Mucosa of descending colon (tissue), 3 donors: ENCODE results near the gene RALGAPA1. TPM values are rescaled to one million over a fixed set of nuclear protein-coding genes. Genes with fewer than 3 reads are reported as not detected.

Experiments
- ATAC-seq: fragments of 200-7000 bp; cut with Tn5 transposase; one replicate; pipeline ENCODE4 v1.9.1; 2020; ENCODE audit warnings: mild to moderate bottlenecking, moderate library complexity
- DNase-seq, 3 donors: peaks; one replicate each; pipeline ENCODE4 v3.0.0-alpha.2; 2020
- H3K36me3 ChIP-seq: fragments of 200-600 bp; one replicate; pipeline ENCODE4 v1.8.0; 2021; ENCODE audit warnings: low read depth, mild to moderate bottlenecking
- H3K4me1 ChIP-seq: fragments of 200-600 bp; one replicate; pipeline ENCODE4 v1.8.0; 2021; ENCODE audit warnings: low read depth, mild to moderate bottlenecking
- H3K4me3 ChIP-seq: fragments of 200-600 bp; one replicate; pipeline ENCODE4 v1.8.0; 2021; ENCODE audit warnings: mild to moderate bottlenecking
- H3K9me3 ChIP-seq: fragments of 200-600 bp; one replicate; pipeline ENCODE4 v1.8.0; 2021; ENCODE audit warnings: mild to moderate bottlenecking
- CTCF ChIP-seq: fragments of 200-600 bp; IDR thresholded peaks from one replicate; pipeline ENCODE4 v1.8.0; 2022; ENCODE audit warnings: antibody characterized with exemption, mild to moderate bottlenecking
- intact Hi-C, 2 donors: fragments of 100-400 bp; cut with DNase I in 1 of 2; cut with micrococcal nuclease in 1 of 2; formaldehyde crosslinking; loops; one replicate each; pipeline versions ENCODE4 v1.11.0 to v1.11.1; 2022; cut with DNase I, micrococcal nuclease
- total RNA-seq, 3 donors: library from RNA; stranded (reverse); fragmentation: NEBNext Ultra II Directional in 2 of 3; extraction: Animal tissue kit (Norgen Biotek cat#: 25700) in 2 of 3; gene quantifications; one replicate each; pipeline versions ENCODE4 v1.2.1 to v1.2.4, GENCODE V29; 2021 to 2023
- donor health status: DM: no; HTN: no; CAD: no; lungs with moderate emphysema.
- donor health status: DM: no; HTN: no; CAD: no.
- donor health status: DM: no; HTN: yes; CAD: no.

RALGAPA1 gene
- total RNA-seq, 3 donors from 2014 or later, result 64.4 to 92.1 (median 90.6) TPM

GRCh38 chr14:35761922-35762321 lies 47.2 kb downstream of the RALGAPA1 start:
- DNase-seq (no peak), ATAC-seq (peak; percentile 46)
- no peaks in the 10 kb centered on the region for H3K9me3 ChIP-seq
- H3K36me3 ChIP-seq, result no peaks in the 10 kb centered on the region
- no peak overlapping the region for H3K4me3 ChIP-seq
- intact Hi-C loops, result no loop called here
- no peaks in the 10 kb centered on the region for H3K4me1 ChIP-seq
- TF ChIP-seq CTCF, result no peak

DNA sequence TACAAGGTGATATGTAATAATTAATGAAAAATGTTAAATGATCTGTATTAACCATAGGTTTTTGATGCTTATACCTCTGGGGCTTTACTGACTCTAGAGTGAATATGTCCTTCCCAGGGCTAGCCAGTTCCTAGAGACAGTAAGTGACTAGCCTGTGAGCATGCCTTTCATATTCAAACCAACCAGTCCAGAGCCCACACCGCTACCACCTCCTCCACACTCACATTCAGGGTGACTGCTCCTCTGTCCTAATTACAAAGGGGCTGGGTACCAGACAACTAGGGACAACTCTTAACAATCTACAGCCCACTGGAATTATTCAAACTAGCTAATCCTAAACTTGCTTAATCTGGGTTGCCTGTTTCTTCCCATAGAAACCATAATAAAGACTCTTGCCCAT lies 49.0 kb downstream of the RALGAPA1 start:
- DNase-seq, result no peak
- no peak for TF ChIP-seq CTCF
- Histone ChIP-seq H3K4me1 (no peaks in the 10 kb centered on the region), H3K4me3 (no peak overlapping the region), H3K9me3 (no peaks in the 10 kb centered on the region), H3K36me3 (no peaks in the 10 kb centered on the region)
- intact Hi-C loops, result no loop called here
- ATAC-seq, result no peak

- Histone ChIP-seq H3K36me3 (no peaks in the 10 kb centered on the region), H3K4me3 (no peak overlapping the region), H3K9me3 (no peaks in the 10 kb centered on the region), H3K4me1 (no peaks in the 10 kb centered on the region)
- ATAC-seq, result no peak
- intact Hi-C loops, result no loop called here
- no peak for DNase-seq
- no peak for TF ChIP-seq CTCF
Measured at GRCh38 chr14:35758523-35759129, 50.5 kb downstream of the RALGAPA1 start.

- no peak for TF ChIP-seq CTCF
- ATAC-seq (no peak), DNase-seq (no peak)
- Histone ChIP-seq H3K4me1 (no peaks in the 10 kb centered on the region), H3K4me3 (no peak overlapping the region), H3K9me3 (no peaks in the 10 kb centered on the region), H3K36me3 (no peaks in the 10 kb centered on the region)
- intact Hi-C loops, result no loop called here
Measured at GRCh38 chr14:35754671-35755070, 54.4 kb downstream of the RALGAPA1 start.

DNA sequence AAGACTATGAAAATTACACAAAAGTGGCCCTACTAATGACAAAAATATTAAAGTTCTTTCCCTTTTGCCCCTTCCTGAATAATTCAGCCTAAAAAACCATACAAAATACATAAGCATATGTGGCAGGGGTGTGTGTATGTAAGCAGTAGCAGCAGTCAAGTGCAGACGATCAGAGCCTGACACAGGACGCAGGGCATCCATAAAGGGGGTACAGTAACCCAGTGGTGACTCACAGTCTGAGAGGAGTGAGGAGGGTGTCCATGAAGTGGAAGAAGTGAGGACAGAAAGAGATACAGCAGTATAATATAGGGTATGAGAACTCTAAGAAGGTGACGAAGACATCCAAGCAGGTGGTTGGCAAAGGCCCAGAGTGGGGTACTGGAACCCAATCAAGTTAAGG lies 56.7 kb downstream of the RALGAPA1 start:
- ATAC-seq (no peak), DNase-seq (no peak)
- Histone ChIP-seq H3K36me3 (no peaks in the 10 kb centered on the region), H3K9me3 (no peaks in the 10 kb centered on the region), H3K4me1 (no peaks in the 10 kb centered on the region), H3K4me3 (no peak overlapping the region)
- intact Hi-C loops, result no loop called here
- TF ChIP-seq CTCF, result no peak
